Measurements from ENCODE around the gene LBHD1.

Gene LBHD1

GRCh38 chr11:62613291-62613778 lies 58.7 kb downstream of the LBHD1 start:
- DNase-seq = no peak

All from RPMI8226 (cell line).